Stomach (tissue), 9 donors: ENCODE data around the gene RDH14. TPM values are rescaled to one million over a fixed set of nuclear protein-coding genes. Genes with fewer than 3 reads are reported as not detected.

Experiments used
- DNase-seq, 2 donors: peaks; one replicate each; pipeline versions ENCODE4 v3.0.0 to v3.0.0-alpha.2; 2013 to 2019
- H3K27ac ChIP-seq, 5 donors: fragments of 200-600 bp in 4 of 5; sonication (generic) in 4 of 5; one replicate each; pipeline ENCODE4 v1.5.1; 2013 to 2019; ENCODE audit warnings: mild to moderate bottlenecking in 1 of 5, moderate library complexity in 1 of 5
- H3K27me3 ChIP-seq, 3 donors: fragments of 200-600 bp; sonication (generic); one replicate each; pipeline ENCODE4 v1.5.1; 2017 to 2019; ENCODE audit warnings: mixed run types in 1 of 3
- H3K36me3 ChIP-seq, 4 donors: fragments of 200-600 bp; sonication (generic); 1 replicate in 3 of 4; 2 replicates in 1 of 4; pipeline ENCODE4 v1.5.1; 2016 to 2019
- H3K4me1 ChIP-seq, 4 donors: fragments of 200-600 bp; sonication (generic); one replicate each; pipeline ENCODE4 v1.5.1; 2016 to 2019
- H3K4me3 ChIP-seq, 4 donors: fragments of 200-600 bp; sonication (generic) in 3 of 4; one replicate each; pipeline ENCODE4 v1.5.1; 2016 to 2019; ENCODE audit warnings: mild to moderate bottlenecking in 1 of 4
- H3K9me3 ChIP-seq, 4 donors: fragments of 200-600 bp; sonication (generic); one replicate each; pipeline ENCODE4 v1.5.1; 2016 to 2019
- CTCF ChIP-seq, 7 experiments: fragments of 450-650 bp in 4 of 7; fragments of 200-600 bp in 3 of 7; sonication (generic) in 3 of 7; IDR thresholded peaks; one replicate each; pipeline ENCODE4 v1.5.1; 2016 to 2019; ENCODE audit warnings: antibody characterized with exemption in 7 of 7, control low read depth in 2 of 7, mild to moderate bottlenecking in 1 of 7
- EP300 ChIP-seq: sonication (generic); formaldehyde crosslinking; IDR thresholded peaks from one replicate; pipeline ENCODE4 v1.6.1; 2017; ENCODE audit warnings: antibody characterized with exemption
- POLR2A ChIP-seq, 4 donors: fragments of 450-650 bp; IDR thresholded peaks; one replicate each; pipeline ENCODE4 v1.6.1; 2016; ENCODE audit warnings: antibody characterized with exemption in 4 of 4, control low read depth in 2 of 4, mild to moderate bottlenecking in 1 of 4, moderate library complexity in 1 of 4
- POLR2AphosphoS5 ChIP-seq, 3 donors: sonication (generic); formaldehyde crosslinking; IDR thresholded peaks; one replicate each; pipeline ENCODE4 v1.6.1; 2016; ENCODE audit warnings: antibody characterized with exemption in 3 of 3
- WGBS, 5 donors: extraction: QIAGEN DNeasy Blood & Tissue Kit in 3 of 5; methylation state at CpG; one replicate each; pipeline versions ENCODE4 v1.1.5 to v1.1.7; 2013 to 2018; 5-methylcytosine and 5-hydroxymethylcytosine counted together
- intact Hi-C: fragments of 100-400 bp; cut with DNase I; formaldehyde crosslinking; loops from one replicate; pipeline ENCODE4 v1.15.1; 2023; ENCODE audit warnings: low total_unique reads
- polyA plus RNA-seq, 3 donors: library from polyadenylated mRNA; stranded (reverse); fragments of 200-250 nt; gene quantifications; one replicate each; pipeline ENCODE4 v1.2.3, GENCODE V29; 2013
- total RNA-seq, 5 donors: library from RNA; depleted of rRNA; stranded (reverse); fragments of >200 nt; gene quantifications; one replicate each; pipeline versions ENCODE4 v1.1.0 to v1.2.3, GENCODE V29; 2014 to 2016
- donor health status: healthy with polysubstance abuse.
- donor health status: Bipolar disorder and iron deficiency.
- donor health status: healthy.

The RDH14 gene
- total and polyA plus RNA-seq, 8 donors, result 13.3 to 66.1 (median 34.9) TPM; not detected in 1

DNA sequence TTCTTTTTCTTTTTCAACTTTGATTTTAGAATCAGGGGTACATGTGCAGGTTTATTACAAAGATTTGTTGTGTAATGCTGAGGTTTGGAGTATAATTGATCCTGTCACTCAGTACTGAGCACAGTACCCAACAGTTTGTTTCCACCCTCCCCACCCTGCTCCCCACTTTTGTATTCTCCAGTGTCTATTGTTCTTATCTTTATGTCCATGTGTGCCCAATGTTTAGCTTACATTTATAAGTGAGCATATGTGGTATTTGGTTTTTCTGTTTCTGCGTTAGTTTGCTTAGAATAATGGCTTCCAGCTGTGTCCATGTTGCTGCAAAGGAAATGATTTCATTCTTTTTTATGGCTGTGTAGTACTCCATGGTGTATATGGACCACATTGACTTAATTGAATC lies 43.1 kb downstream of the RDH14 start:
- Histone ChIP-seq H3K27me3 (no peaks in the 10 kb centered on the region), H3K36me3 (no peaks in the 10 kb centered on the region), H3K27ac (peak overlapping the region in 3 of 5 donors; percentile 10 to 67 (median 61)), H3K4me1 (peaks cover 0 to 54% (median 27%) of the 10 kb centered on the region in 4 donors), H3K9me3 (no peaks in the 10 kb centered on the region), H3K4me3 (no peak overlapping the region)
- DNase-seq, result no peak
- 72 to 84% (median 83%) methylated on average over 1 of the region's 1 CpG for WGBS, 5 donors
- intact Hi-C loops, result no loop called here
- TF ChIP-seq POLR2A (IDR thresholded peaks at IDR 0.05), result no peak
- no peak for TF ChIP-seq POLR2AphosphoS5 (IDR thresholded peaks at IDR 0.05)
- TF ChIP-seq CTCF (IDR thresholded peaks at IDR 0.05), result no peak
- no peak for TF ChIP-seq EP300

DNA sequence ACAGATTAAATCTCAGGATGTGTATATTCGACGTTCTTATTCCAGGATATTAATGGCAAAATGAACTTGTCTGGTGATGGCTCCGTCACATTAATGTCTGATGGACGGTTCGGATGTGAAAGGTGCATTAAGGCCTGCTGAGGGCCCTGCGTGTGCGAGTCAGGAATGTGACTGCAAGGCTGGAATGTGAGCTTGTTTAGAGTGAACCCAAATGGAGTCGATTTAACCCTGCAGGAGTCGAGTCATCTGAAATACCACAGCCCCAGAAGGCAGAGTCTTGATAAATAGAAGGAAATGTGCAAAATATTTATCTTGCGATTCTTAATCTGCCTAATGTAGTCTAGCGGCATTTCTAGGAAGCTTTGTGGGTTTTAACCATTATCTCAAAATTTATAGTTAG lies 44.3 kb downstream of the RDH14 start:
- WGBS, 5 donors, result 18 to 33% (median 28%) methylated on average over 11 of the region's 11 CpGs
- Histone ChIP-seq H3K36me3 (no peaks in the 10 kb centered on the region), H3K27ac (peak overlapping the region in 3 of 5 donors; percentile 11 to 67 (median 16)), H3K9me3 (no peaks in the 10 kb centered on the region), H3K4me1 (peaks cover 0 to 44% (median 24%) of the 10 kb centered on the region in 4 donors), H3K27me3 (peaks cover 0 to 6% (median 0%) of the 10 kb centered on the region in 3 donors), H3K4me3 (no peak overlapping the region)
- TF ChIP-seq POLR2AphosphoS5 (IDR thresholded peaks at IDR 0.05), result no peak
- TF ChIP-seq EP300, result no peak
- no peak for TF ChIP-seq POLR2A (IDR thresholded peaks at IDR 0.05)
- no peak for TF ChIP-seq CTCF (IDR thresholded peaks at IDR 0.05)
- intact Hi-C loops, result no loop called here
- peak in 1 of 2 donors; percentile 58 for DNase-seq

GRCh38 chr2:18514526-18515461 lies 45.7 kb downstream of the RDH14 start:
- intact Hi-C loops, result no loop called here
- no peak for DNase-seq
- Histone ChIP-seq H3K4me1 (peaks cover 0 to 30% (median 15%) of the 10 kb centered on the region in 4 donors), H3K4me3 (no peak overlapping the region), H3K27me3 (peaks cover 0 to 6% (median 0%) of the 10 kb centered on the region in 3 donors), H3K9me3 (no peaks in the 10 kb centered on the region), H3K27ac (peak overlapping the region in 1 of 5 donors; percentile 67), H3K36me3 (no peaks in the 10 kb centered on the region)
- 57 to 73% (median 64%) methylated on average over 4 of the region's 4 CpGs for WGBS, 5 donors
- TF ChIP-seq POLR2AphosphoS5 (IDR thresholded peaks at IDR 0.05) (no peak), CTCF (IDR thresholded peaks at IDR 0.05) (no peak), EP300 (no peak), POLR2A (IDR thresholded peaks at IDR 0.05) (no peak)

GRCh38 chr2:18510775-18511174 lies 49.7 kb downstream of the RDH14 start:
- Histone ChIP-seq H3K9me3 (no peaks in the 10 kb centered on the region), H3K27ac (no peak overlapping the region), H3K27me3 (peaks cover 0 to 6% (median 0%) of the 10 kb centered on the region in 3 donors), H3K4me3 (no peak overlapping the region), H3K4me1 (peaks cover 0 to 12% (median 5%) of the 10 kb centered on the region in 4 donors), H3K36me3 (no peaks in the 10 kb centered on the region)
- TF ChIP-seq EP300 (no peak), POLR2A (IDR thresholded peaks at IDR 0.05) (no peak), POLR2AphosphoS5 (IDR thresholded peaks at IDR 0.05) (no peak), CTCF (IDR thresholded peaks at IDR 0.05) (no peak)
- WGBS, 5 donors, result 94 to 100% (median 97%) methylated on average over 2 of the region's 2 CpGs
- DNase-seq, result no peak
- intact Hi-C loops, result no loop called here
